ENCODE results near the gene GTPBP8.

DNA sequence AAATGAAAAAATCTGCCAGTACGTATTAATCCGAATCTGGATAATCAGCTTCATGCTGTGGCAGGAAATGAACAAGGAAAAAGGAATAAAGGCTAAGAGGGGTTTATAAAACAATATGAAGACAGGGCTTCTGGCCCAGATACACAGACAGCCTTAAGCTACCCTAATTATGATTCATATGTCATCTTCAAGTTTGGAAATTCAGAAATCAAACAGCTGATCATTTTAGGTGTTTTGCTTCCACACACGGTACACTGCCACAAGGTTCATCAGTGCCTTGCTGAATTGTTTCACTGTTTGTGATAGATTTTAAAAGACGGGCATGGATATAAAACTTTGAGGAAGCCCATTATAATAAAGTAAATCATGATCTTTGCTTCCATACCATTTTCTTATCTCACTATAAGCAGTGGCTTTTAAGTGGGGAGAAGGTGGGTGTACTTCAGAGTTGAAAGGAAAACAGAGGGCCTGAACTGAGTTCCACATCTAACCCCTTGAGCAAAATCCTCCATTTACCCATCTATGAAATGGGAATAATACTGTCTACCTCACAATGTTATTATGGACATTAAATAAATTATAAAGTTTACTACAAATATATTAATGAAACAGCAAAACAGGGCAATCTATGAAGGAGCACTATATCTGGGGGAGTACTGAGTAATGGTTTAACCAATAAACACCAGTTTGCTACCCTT, 15.7 kb downstream of the GTPBP8 start:
- TF ChIP-seq ELF1 (IDR thresholded peaks at IDR 0.05; ENCODE audit: borderline replicate concordance, low read depth), result no peak
- no peak for TF ChIP-seq SP1 (IDR thresholded peaks at IDR 0.05; ENCODE audit: low read depth)

All from HCT116 (cell line).